Nephron progenitor cell (in vitro differentiated cells): ENCODE measurements around the gene SPTB.

ENCODE experiments used
- DNase-seq: peaks from one replicate; pipeline ENCODE4 v3.0.0; 2021
- H3K27ac Mint-ChIP-seq: 2 replicates; pipeline ENCODE4 v1.8.0; 2021; ENCODE audit warnings: mild to moderate bottlenecking, moderate library complexity, mixed read lengths
- H3K27me3 Mint-ChIP-seq: 2 replicates; pipeline ENCODE4 v1.8.0; 2021; ENCODE audit warnings: mild to moderate bottlenecking, low read depth, mixed read lengths; ENCODE audit not compliant: poor library complexity
- H3K36me3 Mint-ChIP-seq: 2 replicates; pipeline ENCODE4 v1.8.0; 2021; ENCODE audit warnings: low read depth, mixed read lengths
- H3K4me1 Mint-ChIP-seq: 2 replicates; pipeline ENCODE4 v1.8.0; 2021; ENCODE audit warnings: mixed read lengths
- H3K4me3 Mint-ChIP-seq: 2 replicates; pipeline ENCODE4 v1.8.0; 2021; ENCODE audit warnings: mild to moderate bottlenecking, moderate library complexity, mixed read lengths
- H3K9me3 Mint-ChIP-seq: 2 replicates; pipeline ENCODE4 v1.8.0; 2021; ENCODE audit warnings: mild to moderate bottlenecking, moderate library complexity, mixed read lengths
- CTCF ChIP-seq: fragments of 200-600 bp; sonication (generic); IDR thresholded peaks from 2 replicates; pipeline ENCODE4 v1.5.0; 2021; ENCODE audit warnings: antibody characterized with exemption

Gene SPTB

GRCh38 chr14:64786296-64787149, 93.2 kb downstream of the SPTB start:
- TF ChIP-seq CTCF = no peak
- Mint-ChIP-seq H3K4me3 (no peak overlapping the region), H3K27me3 (peaks cover 24% of the 10 kb centered on the region), H3K27ac (no peak overlapping the region), H3K4me1 (peaks cover 7% of the 10 kb centered on the region), H3K36me3 (no peaks in the 10 kb centered on the region), H3K9me3 (no peaks in the 10 kb centered on the region)
- DNase-seq = no peak

- no peaks in the 10 kb centered on the region for H3K36me3 Mint-ChIP-seq
These were observed 95.7 kb downstream of the SPTB start for GRCh38 chr14:64784006-64784405.

GRCh38 chr14:64782196-64782595, 97.5 kb downstream of the SPTB start:
- peaks cover 5% of the 10 kb centered on the region for H3K4me1 Mint-ChIP-seq
- no peak overlapping the region for H3K4me3 Mint-ChIP-seq
- no peak overlapping the region for H3K27ac Mint-ChIP-seq
- no peak for TF ChIP-seq CTCF
- H3K9me3 Mint-ChIP-seq = no peaks in the 10 kb centered on the region
- H3K27me3 Mint-ChIP-seq = peaks cover 13% of the 10 kb centered on the region
- DNase-seq = no peak
- no peaks in the 10 kb centered on the region for H3K36me3 Mint-ChIP-seq

More at GRCh38 chr14:64784006-64784405, 95.7 kb downstream of the SPTB start:
- Mint-ChIP-seq H3K4me3 (no peak overlapping the region), H3K4me1 (no peaks in the 10 kb centered on the region), H3K27me3 (peaks cover 21% of the 10 kb centered on the region), H3K9me3 (no peaks in the 10 kb centered on the region), H3K27ac (no peak overlapping the region)
- no peak for DNase-seq
- TF ChIP-seq CTCF = no peak

- Mint-ChIP-seq H3K27ac (no peak overlapping the region), H3K27me3 (peaks cover 17% of the 10 kb centered on the region), H3K9me3 (peaks cover 15% of the 10 kb centered on the region), H3K4me3 (no peak overlapping the region), H3K36me3 (peaks cover 4% of the 10 kb centered on the region), H3K4me1 (peaks cover 12% of the 10 kb centered on the region)
- no peak for DNase-seq
- no peak for TF ChIP-seq CTCF
These were observed 100.2 kb downstream of the SPTB start for GRCh38 chr14:64779472-64779871.

- H3K4me1 Mint-ChIP-seq = peaks cover 12% of the 10 kb centered on the region
- no peak for DNase-seq
- peaks cover 8% of the 10 kb centered on the region for H3K36me3 Mint-ChIP-seq
- peaks cover 28% of the 10 kb centered on the region for H3K9me3 Mint-ChIP-seq
- peaks cover 9% of the 10 kb centered on the region for H3K27me3 Mint-ChIP-seq
- no peak overlapping the region for H3K27ac Mint-ChIP-seq
- TF ChIP-seq CTCF = no peak
- H3K4me3 Mint-ChIP-seq = no peak overlapping the region
These were observed 101.5 kb downstream of the SPTB start for GRCh38 chr14:64778104-64778754.
